GM13976 (cell line): ENCODE data around the gene MSL1.

Source experiments
- DNase-seq: peaks from one replicate; pipeline ENCODE4 v3.0.0; 2012; ENCODE audit warnings: low spot score
- in situ Hi-C: fragments of 300-500 bp; cut with MboI; formaldehyde crosslinking; loops from one replicate; pipeline ENCODE4 v1.12.0; 2022; ENCODE audit warnings: low sequenced_read_pairs, mixed read lengths, inconsistent platforms; ENCODE audit not compliant: unreplicated experiment
- TF ChIP-seq, protein P1 (sequence below): IDR thresholded peaks from 2 replicates; pipeline ENCODE4 v1.5.1; 2012; ENCODE audit warnings: borderline replicate concordance, mild to moderate bottlenecking; ENCODE audit not compliant: insufficient read depth; ENCODE audit errors: extremely low read depth, missing control alignments, control extremely low read depth

The MSL1 gene

DNA sequence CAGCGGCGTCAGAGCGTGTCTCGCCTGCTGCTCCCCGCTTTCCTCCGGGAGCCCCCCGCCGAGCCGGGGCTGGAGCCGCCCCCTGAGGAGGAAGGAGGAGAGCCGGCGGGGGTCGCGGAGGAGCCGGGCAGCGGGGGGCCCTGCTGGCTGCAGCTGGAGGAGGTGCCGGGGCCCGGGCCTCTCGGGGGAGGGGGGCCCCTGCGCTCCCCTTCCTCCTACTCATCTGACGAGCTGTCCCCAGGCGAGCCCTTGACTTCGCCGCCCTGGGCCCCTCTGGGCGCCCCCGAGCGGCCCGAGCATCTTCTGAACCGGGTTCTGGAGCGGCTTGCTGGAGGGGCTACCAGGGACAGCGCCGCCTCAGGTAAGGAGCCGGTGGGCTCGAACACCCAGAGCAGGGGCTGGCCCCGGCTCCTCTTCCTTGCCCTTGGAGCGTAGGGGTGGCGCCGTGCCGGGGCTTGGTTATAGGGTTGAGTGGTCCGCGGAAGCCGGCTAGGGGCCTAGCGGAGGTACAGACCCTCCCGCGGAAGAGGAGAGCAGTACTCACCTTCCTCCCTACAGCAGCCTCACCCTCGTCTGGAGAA, 56.3 kb downstream of the MSL1 start:
- no peak for DNase-seq
- TF ChIP-seq, protein P1, sequence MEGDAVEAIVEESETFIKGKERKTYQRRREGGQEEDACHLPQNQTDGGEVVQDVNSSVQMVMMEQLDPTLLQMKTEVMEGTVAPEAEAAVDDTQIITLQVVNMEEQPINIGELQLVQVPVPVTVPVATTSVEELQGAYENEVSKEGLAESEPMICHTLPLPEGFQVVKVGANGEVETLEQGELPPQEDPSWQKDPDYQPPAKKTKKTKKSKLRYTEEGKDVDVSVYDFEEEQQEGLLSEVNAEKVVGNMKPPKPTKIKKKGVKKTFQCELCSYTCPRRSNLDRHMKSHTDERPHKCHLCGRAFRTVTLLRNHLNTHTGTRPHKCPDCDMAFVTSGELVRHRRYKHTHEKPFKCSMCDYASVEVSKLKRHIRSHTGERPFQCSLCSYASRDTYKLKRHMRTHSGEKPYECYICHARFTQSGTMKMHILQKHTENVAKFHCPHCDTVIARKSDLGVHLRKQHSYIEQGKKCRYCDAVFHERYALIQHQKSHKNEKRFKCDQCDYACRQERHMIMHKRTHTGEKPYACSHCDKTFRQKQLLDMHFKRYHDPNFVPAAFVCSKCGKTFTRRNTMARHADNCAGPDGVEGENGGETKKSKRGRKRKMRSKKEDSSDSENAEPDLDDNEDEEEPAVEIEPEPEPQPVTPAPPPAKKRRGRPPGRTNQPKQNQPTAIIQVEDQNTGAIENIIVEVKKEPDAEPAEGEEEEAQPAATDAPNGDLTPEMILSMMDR: no peak
- in situ Hi-C loops: no loop called here

DNA sequence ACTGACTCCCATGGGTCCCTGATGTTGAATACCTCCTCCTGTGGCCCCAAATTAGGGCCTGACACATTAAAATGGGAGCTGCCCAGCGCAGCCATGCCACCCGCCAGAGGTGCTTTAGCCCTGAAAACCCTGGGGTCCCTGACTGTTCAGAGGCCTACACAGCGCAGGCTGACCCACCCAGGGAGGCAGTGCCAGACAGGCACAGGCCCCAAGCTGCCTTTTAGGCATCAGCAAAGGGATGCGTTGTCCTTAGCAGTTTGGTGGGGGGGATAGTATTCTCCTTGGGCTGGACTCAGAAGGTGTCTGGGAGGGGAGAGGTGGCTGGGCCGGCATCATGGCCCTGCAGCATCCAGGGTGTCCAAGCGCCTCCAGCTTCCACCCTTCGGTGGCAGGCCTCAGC, 56.9 kb downstream of the MSL1 start:
- in situ Hi-C loops: no loop called here
- no peak for DNase-seq
- TF ChIP-seq, protein P1: no peak

DNA sequence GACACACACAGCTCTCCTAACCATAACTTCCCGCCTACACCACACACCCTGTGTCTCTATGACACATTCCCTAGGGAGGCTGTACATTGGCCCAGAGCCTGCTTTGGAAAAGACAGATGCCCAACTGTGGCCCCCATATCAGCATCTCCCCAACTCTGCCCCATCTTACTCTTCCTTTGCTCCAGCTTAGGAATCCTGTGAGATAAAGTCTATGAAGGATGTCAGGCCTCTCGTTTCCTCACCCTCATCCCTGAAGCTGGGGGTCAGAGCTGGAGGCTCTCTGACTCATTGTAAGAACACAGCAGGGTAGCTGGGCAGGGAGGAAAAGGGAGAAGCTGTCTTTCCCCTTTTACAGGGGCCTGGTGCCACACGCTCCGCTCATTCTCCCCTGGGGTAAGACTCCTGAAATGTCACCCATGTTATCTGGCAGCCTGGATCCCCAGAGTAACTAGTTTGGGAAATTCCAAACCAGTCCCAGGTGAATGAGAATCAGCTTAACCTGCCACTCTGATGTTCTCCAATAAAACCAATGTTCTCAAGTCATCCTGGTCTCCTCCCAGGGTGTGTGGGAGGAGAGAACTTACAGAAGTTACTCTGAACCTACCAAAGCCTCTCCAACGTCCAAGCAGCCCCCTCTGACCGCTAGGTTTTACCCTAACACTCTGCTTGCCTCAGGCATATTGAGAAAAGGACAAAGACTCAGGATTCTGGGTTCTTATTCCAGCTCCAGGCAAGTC, 58.3 kb downstream of the MSL1 start:
- no peak for DNase-seq
- in situ Hi-C loops: no loop called here
- TF ChIP-seq, protein P1: no peak

DNA sequence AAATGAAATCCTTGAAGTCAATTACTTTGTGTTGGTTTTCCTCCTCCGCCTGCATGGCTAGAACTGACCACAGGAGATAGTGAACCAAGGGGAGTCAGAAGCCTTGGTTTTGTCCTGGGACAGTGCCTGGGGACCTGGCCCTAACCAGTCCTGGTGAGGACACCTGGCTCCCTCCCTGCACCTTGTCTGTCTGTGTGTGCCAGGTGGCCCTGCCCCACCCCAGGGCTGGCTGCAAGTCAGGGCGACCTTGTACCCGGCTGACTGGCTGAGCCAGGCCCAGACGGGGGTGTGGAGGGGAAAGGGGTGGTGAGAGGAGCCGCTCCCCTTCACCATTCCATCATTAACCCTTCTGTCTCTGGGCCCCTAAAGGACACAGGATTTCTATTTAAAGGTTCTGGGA, 58.9 kb downstream of the MSL1 start:
- in situ Hi-C loops: no loop called here

DNA sequence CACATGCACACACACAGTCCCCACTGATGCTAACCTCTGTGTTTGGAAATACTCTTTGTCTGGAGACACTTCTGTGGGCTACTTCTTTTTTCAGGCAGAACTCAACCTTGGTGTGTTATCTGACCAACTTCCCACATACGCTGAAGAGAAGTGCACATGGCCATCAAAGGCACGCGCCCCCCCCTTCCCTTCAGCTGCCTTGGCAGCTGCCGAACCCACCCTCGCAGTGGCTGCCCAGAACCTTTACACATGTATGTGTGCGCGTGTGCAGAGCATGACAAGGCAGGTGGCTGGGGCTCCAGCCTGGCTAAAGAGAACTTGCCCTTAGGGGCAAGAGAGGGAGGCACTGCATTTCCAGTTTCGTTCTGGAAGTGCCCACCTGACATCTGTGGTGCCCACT, 59.4 kb downstream of the MSL1 start:
- TF ChIP-seq, protein P1: no peak
- in situ Hi-C loops: no loop called here
- DNase-seq: no peak

More for the DNA sequence above, 58.9 kb downstream of the MSL1 start:
- DNase-seq: no peak
- TF ChIP-seq, protein P1: no peak

DNA sequence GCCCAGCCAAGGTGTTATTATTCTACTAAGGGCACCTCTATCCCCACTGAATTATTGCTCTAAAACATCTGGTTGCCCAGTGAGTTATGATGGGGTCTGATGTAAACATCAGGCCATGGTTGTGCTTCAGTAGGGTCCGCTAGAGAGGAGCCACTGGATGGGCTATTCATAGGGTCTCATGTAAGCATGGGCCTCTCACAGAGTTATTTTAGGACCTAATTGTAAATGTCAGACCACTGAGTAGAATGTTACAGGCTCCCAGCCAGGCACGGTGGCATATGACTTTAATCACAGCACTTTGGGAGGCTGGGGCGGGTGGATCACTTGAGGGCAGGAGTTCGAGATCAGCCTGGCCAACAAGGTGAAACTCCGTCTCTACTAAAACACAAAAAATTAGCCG, 60.8 kb downstream of the MSL1 start:
- no peak for DNase-seq
- TF ChIP-seq, protein P1: no peak
- in situ Hi-C loops: no loop called here
